Brain microvascular endothelial cell (primary cell): ENCODE measurements around the gene SHROOM3.

ENCODE experiments used
- DNase-seq: peaks from one replicate; pipeline ENCODE4 v3.0.0-alpha.2; 2020
- H3K27ac ChIP-seq: fragments of 250-450 bp; sonication (Bioruptor Pico); 2 replicates; pipeline ENCODE4 v1.5.1; 2020; ENCODE audit warnings: mild to moderate bottlenecking, moderate library complexity
- H3K27me3 ChIP-seq: fragments of 250-450 bp; sonication (Bioruptor Pico); replicated peaks from 2 replicates; pipeline ENCODE4 v1.5.1; 2020; ENCODE audit warnings: mild to moderate bottlenecking
- H3K36me3 ChIP-seq: fragments of 250-450 bp; sonication (Bioruptor Pico); replicated peaks from 2 replicates; pipeline ENCODE4 v1.5.1; 2020; ENCODE audit warnings: mild to moderate bottlenecking
- H3K4me3 ChIP-seq: 2 replicates; pipeline ENCODE4 v1.5.1; 2011; ENCODE audit warnings: low read depth, mild to moderate bottlenecking, control low read depth, low read length, moderate library complexity
- in situ Hi-C: cut with HindIII; loops from 2 replicates; pipeline ENCODE4 v1.10.0; 2017; ENCODE audit warnings: low sequenced_read_pairs, low pct_ligation_motif_present
- TF ChIP-seq, protein P1 (sequence below): IDR thresholded peaks from 2 replicates; pipeline ENCODE4 v1.5.1; 2011; ENCODE audit warnings: low read depth, mild to moderate bottlenecking, moderate library complexity, low read length, control low read depth, inconsistent platforms; ENCODE audit errors: missing control alignments

Gene SHROOM3

DNA sequence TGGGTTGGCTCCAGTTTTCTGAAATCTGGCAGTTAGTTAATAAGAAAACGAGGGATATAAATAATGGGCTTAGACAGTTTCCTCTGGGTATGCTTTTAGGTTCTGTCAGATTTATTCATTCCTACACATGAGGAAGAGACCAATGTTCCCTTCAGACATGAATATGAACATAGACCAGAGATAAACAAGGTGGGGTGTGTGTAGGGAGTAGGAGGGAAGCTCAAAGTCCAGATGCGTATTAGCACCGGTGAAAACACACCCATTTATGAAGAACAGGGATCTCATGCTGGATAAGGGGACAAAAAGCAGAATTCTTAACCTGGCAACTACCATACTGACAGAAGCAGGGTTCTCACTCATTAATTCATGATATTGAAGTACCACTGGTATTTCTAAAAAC lies 240.0 kb downstream of the SHROOM3 start:
- no peak overlapping the region for H3K4me3 ChIP-seq
- in situ Hi-C loops: no loop called here
- no peaks in the 10 kb centered on the region for H3K27me3 ChIP-seq
- TF ChIP-seq, protein P1, sequence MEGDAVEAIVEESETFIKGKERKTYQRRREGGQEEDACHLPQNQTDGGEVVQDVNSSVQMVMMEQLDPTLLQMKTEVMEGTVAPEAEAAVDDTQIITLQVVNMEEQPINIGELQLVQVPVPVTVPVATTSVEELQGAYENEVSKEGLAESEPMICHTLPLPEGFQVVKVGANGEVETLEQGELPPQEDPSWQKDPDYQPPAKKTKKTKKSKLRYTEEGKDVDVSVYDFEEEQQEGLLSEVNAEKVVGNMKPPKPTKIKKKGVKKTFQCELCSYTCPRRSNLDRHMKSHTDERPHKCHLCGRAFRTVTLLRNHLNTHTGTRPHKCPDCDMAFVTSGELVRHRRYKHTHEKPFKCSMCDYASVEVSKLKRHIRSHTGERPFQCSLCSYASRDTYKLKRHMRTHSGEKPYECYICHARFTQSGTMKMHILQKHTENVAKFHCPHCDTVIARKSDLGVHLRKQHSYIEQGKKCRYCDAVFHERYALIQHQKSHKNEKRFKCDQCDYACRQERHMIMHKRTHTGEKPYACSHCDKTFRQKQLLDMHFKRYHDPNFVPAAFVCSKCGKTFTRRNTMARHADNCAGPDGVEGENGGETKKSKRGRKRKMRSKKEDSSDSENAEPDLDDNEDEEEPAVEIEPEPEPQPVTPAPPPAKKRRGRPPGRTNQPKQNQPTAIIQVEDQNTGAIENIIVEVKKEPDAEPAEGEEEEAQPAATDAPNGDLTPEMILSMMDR: no peak
- H3K36me3 ChIP-seq: no peaks in the 10 kb centered on the region
- no peak overlapping the region for H3K27ac ChIP-seq
- no peak for DNase-seq

DNA sequence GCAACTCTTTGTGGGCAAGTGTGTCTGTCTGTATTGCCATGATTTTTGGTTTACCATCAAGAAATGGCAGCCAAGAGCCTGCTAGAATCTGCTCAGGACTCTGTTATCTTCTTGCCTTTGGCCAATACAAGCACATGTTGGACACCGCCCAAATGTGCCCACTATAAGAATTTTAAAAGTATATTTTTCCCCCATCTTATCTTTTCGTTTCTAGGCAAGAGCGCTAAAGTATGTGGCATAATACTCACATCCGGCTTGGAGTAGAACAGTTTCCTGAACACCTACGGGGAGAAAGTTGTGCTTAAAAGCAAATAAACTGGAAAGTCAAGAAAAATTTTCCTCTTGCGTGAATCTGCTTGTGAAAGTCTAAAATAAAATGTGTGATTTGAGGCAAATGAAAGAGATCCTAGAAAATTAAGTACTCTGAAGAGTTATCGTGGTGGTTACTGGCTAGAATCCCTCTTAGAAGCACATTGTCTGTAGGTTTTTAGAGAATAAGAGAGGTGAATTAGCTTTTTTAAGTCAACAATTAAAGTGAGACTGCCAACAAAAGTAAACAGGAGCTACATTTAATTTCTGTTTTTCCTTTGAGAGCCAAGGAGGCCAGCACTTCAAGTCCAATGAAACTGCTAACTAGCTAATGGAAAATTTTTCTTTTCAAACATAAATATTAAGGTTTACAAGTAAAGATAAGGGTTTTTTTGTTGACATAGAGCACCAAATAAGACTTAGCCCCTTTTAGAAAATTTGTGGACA lies 242.7 kb downstream of the SHROOM3 start:
- TF ChIP-seq, protein P1: no peak
- no peaks in the 10 kb centered on the region for H3K27me3 ChIP-seq
- no peak for DNase-seq

DNA sequence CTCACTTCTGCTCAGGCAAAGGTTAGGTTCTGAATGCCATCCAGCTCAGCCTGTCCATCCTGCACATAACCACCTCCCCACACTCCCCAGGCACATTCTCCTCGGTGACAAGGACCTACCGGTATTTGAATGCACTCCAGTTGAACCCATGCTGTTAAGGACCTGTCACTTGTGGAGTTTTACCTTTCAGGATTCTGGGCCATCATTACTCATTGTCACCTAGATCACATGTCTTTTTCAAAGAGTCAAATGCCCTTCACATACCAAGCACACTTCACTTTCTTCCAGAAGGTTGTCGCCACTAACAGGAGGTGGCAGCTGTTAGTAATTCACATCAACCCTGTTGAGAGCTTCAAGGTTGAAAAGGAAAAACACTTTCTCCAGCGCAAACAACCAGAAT lies 244.7 kb downstream of the SHROOM3 start:
- in situ Hi-C loops: no loop called here
- TF ChIP-seq, protein P1: no peak
- DNase-seq: no peak
- H3K27me3 ChIP-seq: no peaks in the 10 kb centered on the region
- H3K4me3 ChIP-seq: no peak overlapping the region
- H3K27ac ChIP-seq: no peak overlapping the region
- no peaks in the 10 kb centered on the region for H3K36me3 ChIP-seq

More for the DNA sequence above, 242.7 kb downstream of the SHROOM3 start:
- H3K4me3 ChIP-seq: no peak overlapping the region
- in situ Hi-C loops: no loop called here
- no peaks in the 10 kb centered on the region for H3K36me3 ChIP-seq
- H3K27ac ChIP-seq: no peak overlapping the region

DNA sequence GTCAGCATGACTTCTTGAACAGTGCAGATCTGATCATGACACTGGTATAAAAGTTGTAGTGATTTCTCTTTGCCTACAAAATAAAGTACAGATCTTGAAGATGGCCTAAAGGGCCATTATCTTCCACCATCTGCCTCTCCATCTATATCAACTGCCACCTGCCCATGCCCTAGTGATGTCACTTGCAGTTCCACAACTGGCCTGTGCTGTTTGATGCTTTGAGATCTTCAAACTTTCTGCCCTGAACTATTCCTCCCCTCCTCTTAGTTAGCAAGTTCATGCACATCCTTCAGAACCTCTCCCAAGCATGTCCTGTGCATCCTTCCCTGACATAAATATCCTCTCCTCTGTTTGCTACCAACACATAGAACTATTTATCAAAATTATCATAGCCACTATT lies 245.9 kb downstream of the SHROOM3 start:
- no peak overlapping the region for H3K4me3 ChIP-seq
- no peak for DNase-seq
- H3K27me3 ChIP-seq: no peaks in the 10 kb centered on the region
- TF ChIP-seq, protein P1: peak; percentile 26
- H3K27ac ChIP-seq: no peak overlapping the region
- in situ Hi-C loops: no loop called here
- no peaks in the 10 kb centered on the region for H3K36me3 ChIP-seq

DNA sequence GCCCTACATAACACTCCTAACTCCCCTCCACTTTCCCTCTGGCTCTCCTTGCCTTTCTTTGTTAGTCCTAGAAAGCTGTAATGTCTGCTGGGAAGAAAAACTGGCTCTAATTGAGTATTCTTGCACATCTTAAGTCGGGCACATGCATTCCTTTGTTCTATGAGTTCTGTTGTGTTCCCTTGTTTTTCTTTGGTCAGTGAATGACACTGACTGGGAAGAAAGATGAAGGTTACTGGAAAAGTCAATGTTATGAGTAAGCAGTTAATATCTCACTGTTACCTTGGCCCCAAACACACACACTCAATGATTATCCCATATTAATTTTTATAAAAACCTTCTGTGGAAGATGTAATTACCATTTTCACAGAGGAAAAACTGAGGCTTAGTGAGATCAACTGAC lies 247.0 kb downstream of the SHROOM3 start:
- DNase-seq: no peak
- H3K27ac ChIP-seq: no peak overlapping the region
- in situ Hi-C loops: no loop called here
- no peaks in the 10 kb centered on the region for H3K36me3 ChIP-seq
- TF ChIP-seq, protein P1: no peak
- no peaks in the 10 kb centered on the region for H3K27me3 ChIP-seq
- H3K4me3 ChIP-seq: no peak overlapping the region

DNA sequence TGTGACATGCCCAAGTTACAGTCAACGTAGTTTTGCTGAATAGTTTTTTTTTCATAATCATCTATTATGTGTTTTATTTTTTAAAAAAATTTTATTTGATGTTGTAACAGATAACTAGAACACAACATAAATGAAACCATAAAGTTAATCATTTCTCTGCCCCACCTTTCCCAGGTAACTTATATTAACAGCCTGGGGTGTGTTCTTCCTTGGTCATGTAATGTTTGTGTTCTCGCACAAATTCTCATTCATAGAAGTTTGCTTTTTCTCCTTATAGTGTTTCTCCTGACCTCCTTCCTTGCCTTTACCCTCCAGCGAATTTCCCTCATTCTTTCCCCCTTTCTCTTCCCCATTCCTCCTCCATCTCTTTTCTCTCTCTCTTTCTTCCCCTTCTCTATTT lies 248.1 kb downstream of the SHROOM3 start:
- TF ChIP-seq, protein P1: no peak
- no peaks in the 10 kb centered on the region for H3K36me3 ChIP-seq
- no peak overlapping the region for H3K4me3 ChIP-seq
- no peak for DNase-seq
- H3K27me3 ChIP-seq: no peaks in the 10 kb centered on the region
- H3K27ac ChIP-seq: no peak overlapping the region
- in situ Hi-C loops: no loop called here
